ENCODE data around the gene VEGFD. TPM values are rescaled to one million over a fixed set of nuclear protein-coding genes. Genes with fewer than 3 reads are reported as not detected.
"Not testable (repeated sequence)": the region's sequence is repeated elsewhere in the genome, so short reads cannot be mapped to it uniquely, and the experiment has no call there.

The VEGFD gene
- total RNA-seq, 1 donor from 2014 or later, result not detected

DNA sequence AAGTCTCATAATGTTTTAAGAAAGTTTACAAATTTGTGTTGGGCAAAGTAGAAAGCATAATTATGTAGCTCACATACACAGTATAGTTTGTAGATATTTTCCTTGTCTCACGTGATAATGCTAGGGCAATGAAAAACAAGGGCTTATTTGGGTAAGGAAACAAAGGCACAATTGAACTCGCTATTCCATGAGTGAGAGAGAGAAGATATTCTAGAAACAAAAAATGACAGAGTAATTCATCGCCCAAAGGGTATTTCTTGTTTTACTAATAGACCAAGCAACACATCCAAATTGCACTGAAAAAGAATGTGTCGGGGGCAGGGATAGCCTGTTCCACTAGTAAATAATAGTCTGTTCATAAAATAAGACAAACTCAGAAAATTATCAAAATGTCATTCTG, 65.1 kb downstream of the VEGFD start:
- DNase-seq (ENCODE audit: low read depth), result no peak
- Histone ChIP-seq H3K27me3 (ENCODE audit: control insufficient read depth, insufficient read depth, low read length) (no peaks in the 10 kb centered on the region), H3K36me3 (ENCODE audit: control insufficient read depth, insufficient read depth, low read length) (no peaks in the 10 kb centered on the region), H3K4me3 (ENCODE audit: low read depth, low read length) (no peak overlapping the region)
- no peak for TF ChIP-seq CTCF (IDR thresholded peaks at IDR 0.05; ENCODE audit: insufficient read depth, low read length, poor library complexity, severe bottlenecking)

DNA sequence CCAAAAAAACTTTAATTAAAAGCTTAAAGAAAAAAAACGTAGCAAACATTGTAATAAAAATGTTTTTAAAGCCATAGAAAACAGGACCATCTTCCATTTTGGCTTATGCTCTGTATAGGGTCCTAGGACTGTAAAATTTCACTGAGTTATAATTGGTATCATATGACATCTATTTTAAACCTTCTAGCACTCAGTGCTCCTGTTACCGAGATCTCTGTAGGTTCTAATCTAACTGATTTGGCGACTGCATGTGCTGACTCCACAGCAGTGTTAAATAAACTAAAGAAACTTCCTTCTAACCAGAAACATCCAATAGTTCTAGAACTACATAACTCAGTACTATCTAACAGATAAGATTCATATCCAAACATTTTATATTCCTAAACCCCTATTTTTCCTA, 68.7 kb downstream of the VEGFD start, which contains the start of gene ASB11:
Gene ASB11, minus strand, starts transcription at position 132 of the 400 bp plus-strand sequence. Its CDS starts 35 bp downstream, at position 97.
- TF ChIP-seq CTCF (IDR thresholded peaks at IDR 0.05; ENCODE audit: insufficient read depth, low read length, poor library complexity, severe bottlenecking), result no peak
- Histone ChIP-seq H3K27me3 (ENCODE audit: control insufficient read depth, insufficient read depth, low read length) (no peaks in the 10 kb centered on the region), H3K4me3 (ENCODE audit: low read depth, low read length) (no peak within 1 kb of the TSS), H3K36me3 (ENCODE audit: control insufficient read depth, insufficient read depth, low read length) (no peaks in the 10 kb centered on the region)
- DNase-seq (ENCODE audit: low read depth), result no peak

DNA sequence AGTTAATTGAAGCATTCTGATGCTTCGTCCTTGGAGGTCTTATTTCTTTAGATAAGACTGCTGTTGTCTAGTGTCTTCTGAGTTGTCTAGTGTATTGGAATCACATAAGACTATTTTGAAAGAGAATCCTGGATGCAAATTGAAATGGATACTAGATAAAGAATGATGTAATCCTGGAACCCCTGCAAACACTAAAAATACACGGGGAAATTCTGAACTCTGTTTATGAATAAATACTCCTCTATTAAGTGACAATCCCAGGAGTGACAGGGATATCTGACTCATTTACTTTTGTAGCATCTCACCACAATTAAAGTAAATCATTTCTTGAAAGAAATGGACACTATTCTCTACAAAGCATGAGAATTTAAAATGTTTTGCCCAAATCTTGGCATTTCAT, 69.7 kb downstream of the VEGFD start:
- Histone ChIP-seq H3K27me3 (ENCODE audit: control insufficient read depth, insufficient read depth, low read length) (no peaks in the 10 kb centered on the region), H3K36me3 (ENCODE audit: control insufficient read depth, insufficient read depth, low read length) (no peaks in the 10 kb centered on the region), H3K4me3 (ENCODE audit: low read depth, low read length) (no peak overlapping the region)
- DNase-seq (ENCODE audit: low read depth), result no peak
- TF ChIP-seq CTCF (IDR thresholded peaks at IDR 0.05; ENCODE audit: insufficient read depth, low read length, poor library complexity, severe bottlenecking), result no peak

GRCh38 chrX:15311119-15311518, 73.1 kb downstream of the VEGFD start:
- no peak for DNase-seq (ENCODE audit: low read depth)
- Histone ChIP-seq H3K36me3 (ENCODE audit: control insufficient read depth, insufficient read depth, low read length) (no peaks in the 10 kb centered on the region), H3K4me3 (ENCODE audit: low read depth, low read length) (no peak overlapping the region), H3K27me3 (ENCODE audit: control insufficient read depth, insufficient read depth, low read length) (no peaks in the 10 kb centered on the region)
- no peak for TF ChIP-seq CTCF (IDR thresholded peaks at IDR 0.05; ENCODE audit: insufficient read depth, low read length, poor library complexity, severe bottlenecking)

- Histone ChIP-seq H3K36me3 (ENCODE audit: control insufficient read depth, insufficient read depth, low read length) (no peaks in the 10 kb centered on the region), H3K4me3 (ENCODE audit: low read depth, low read length) (no peak overlapping the region), H3K27me3 (ENCODE audit: control insufficient read depth, insufficient read depth, low read length) (no peaks in the 10 kb centered on the region)
- DNase-seq (ENCODE audit: low read depth), result no peak
- TF ChIP-seq CTCF (IDR thresholded peaks at IDR 0.05; ENCODE audit: insufficient read depth, low read length, poor library complexity, severe bottlenecking), result no peak
Measured at GRCh38 chrX:15310117-15310516, 74.1 kb downstream of the VEGFD start.

- H3K27me3 ChIP-seq (ENCODE audit: control insufficient read depth, insufficient read depth, low read length); DNase-seq (ENCODE audit: low read depth); H3K36me3 ChIP-seq (ENCODE audit: control insufficient read depth, insufficient read depth, low read length); H3K4me3 ChIP-seq (ENCODE audit: low read depth, low read length): not testable (repeated sequence)
Measured at GRCh38 chrX:15305899-15306298, 78.3 kb downstream of the VEGFD start.
